GM19025 (cell line): ENCODE measurements around the gene GNPTAB.
"Not testable (repeated sequence)": the region's sequence is repeated elsewhere in the genome, so short reads cannot be mapped to it uniquely, and the experiment has no call there.

Experiments
- ATAC-seq: cut with Tn5 transposase; IDR thresholded peaks from one replicate; pipeline ENCODE4 v1.9.1; 2021; ENCODE audit warnings: mild to moderate bottlenecking, low read depth, moderate library complexity; ENCODE audit not compliant: unreplicated experiment

The GNPTAB gene

GRCh38 chr12:101854747-101855146 lies 24.0 kb upstream of the GNPTAB start:
- ATAC-seq = peak; percentile 48

- ATAC-seq = no peak
Measured at GRCh38 chr12:101852998-101853397, 22.2 kb upstream of the GNPTAB start.

GRCh38 chr12:101850199-101850598 lies 19.4 kb upstream of the GNPTAB start:
- no peak for ATAC-seq

GRCh38 chr12:101847325-101847724 lies 16.6 kb upstream of the GNPTAB start:
- no peak for ATAC-seq

GRCh38 chr12:101845137-101845711 lies 14.5 kb upstream of the GNPTAB start:
- no peak for ATAC-seq

GRCh38 chr12:101841069-101841468 lies 10.3 kb upstream of the GNPTAB start:
- no peak for ATAC-seq

GRCh38 chr12:101839324-101840283 lies 8.8 kb upstream of the GNPTAB start:
- ATAC-seq = no peak

- ATAC-seq = peak; percentile 55
Measured at GRCh38 chr12:101838628-101839323, 8.0 kb upstream of the GNPTAB start.

- no peak for ATAC-seq
Measured at GRCh38 chr12:101832030-101832429, 1.3 kb upstream of the GNPTAB start.

- ATAC-seq = no peak
Measured at GRCh38 chr12:101829639-101830366, 956 bp downstream of the GNPTAB start.

- ATAC-seq = no peak
Measured at GRCh38 chr12:101828463-101829196, 2.1 kb downstream of the GNPTAB start.

GRCh38 chr12:101826766-101827368 lies 3.9 kb downstream of the GNPTAB start:
- ATAC-seq = no peak

- no peak for ATAC-seq
Measured at GRCh38 chr12:101824831-101825230, 5.9 kb downstream of the GNPTAB start.

- peak; percentile 61 for ATAC-seq
Measured at GRCh38 chr12:101823891-101824290, 6.9 kb downstream of the GNPTAB start.

GRCh38 chr12:101823039-101823438 lies 7.7 kb downstream of the GNPTAB start:
- ATAC-seq = no peak

- ATAC-seq = no peak
Measured at GRCh38 chr12:101819467-101819866, 11.3 kb downstream of the GNPTAB start.

GRCh38 chr12:101818689-101819088 lies 12.1 kb downstream of the GNPTAB start:
- not testable (repeated sequence) for ATAC-seq

- ATAC-seq = no peak
Measured at GRCh38 chr12:101813117-101813516, 17.6 kb downstream of the GNPTAB start.

GRCh38 chr12:101812716-101813115 lies 18.0 kb downstream of the GNPTAB start:
- ATAC-seq = not testable (repeated sequence)
